GM18951 (cell line): Measurements from ENCODE around the gene TTC34.

Experiments
- POLR2A ChIP-seq: IDR thresholded peaks from 4 replicates; pipeline ENCODE4 v1.6.1; 2011; ENCODE audit warnings: mild to moderate bottlenecking; ENCODE audit not compliant: insufficient read length, insufficient read depth; ENCODE audit errors: extremely low read depth
- in situ Hi-C: fragments of 300-500 bp; cut with MboI; formaldehyde crosslinking; loops from one replicate; pipeline ENCODE4 v1.12.0; 2022; ENCODE audit warnings: low sequenced_read_pairs, mixed read lengths, inconsistent platforms; ENCODE audit not compliant: unreplicated experiment

Gene TTC34

GRCh38 chr1:2586154-2587070 is 215.1 kb downstream of the TTC34 start, which contains the start of gene PRXL2B:
Gene PRXL2B (plus strand): TSS chr1:2586777. CDS start chr1:2586886, 109 bp downstream.
- peak; percentile 69 for TF ChIP-seq POLR2A
- in situ Hi-C loops = no loop called here
